Naive thymus-derived CD8-positive, alpha-beta T cell (primary cell): ENCODE results near the gene ZMIZ1. TPM values are rescaled to one million over a fixed set of nuclear protein-coding genes. Genes with fewer than 3 reads are reported as not detected.

Source experiments
- ATAC-seq, 2 donors: fragments of 150-1000 bp; cut with Tn5 transposase in 1 of 2; sonication (Bioruptor Pico), chemical (Tn5 transposase) in 1 of 2; 1 replicate in 1 of 2; 2 replicates in 1 of 2; pipeline ENCODE4 v1.10.0; 2021; ENCODE audit warnings: mild to moderate bottlenecking in 2 of 2, moderate library complexity in 2 of 2
- POLR2A ChIA-PET: fragments of 350-600 bp; sonication (Branson Sonifier 250); formaldehyde crosslinking; loops from one replicate; lab custom pipeline; 2021; ENCODE audit warnings: antibody characterized with exemption; lab: Charles Lee
- DNase-seq, 10 donors: peaks; one replicate each; pipeline versions ENCODE4 v3.0.0 to v3.0.0-alpha.2; 2020 to 2022
- H3K27ac Mint-ChIP-seq, 10 donors: one replicate each; pipeline ENCODE4 v1.8.0; 2020 to 2022; ENCODE audit warnings: mild to moderate bottlenecking in 10 of 10, mixed read lengths in 10 of 10, moderate library complexity in 4 of 10, inconsistent platforms in 1 of 10
- H3K27me3 Mint-ChIP-seq, 5 donors: one replicate each; pipeline ENCODE4 v1.8.0; 2021 to 2022; ENCODE audit warnings: mixed read lengths in 5 of 5
- H3K36me3 Mint-ChIP-seq, 3 donors: one replicate each; pipeline ENCODE4 v1.8.0; 2020 to 2022; ENCODE audit warnings: mixed read lengths in 3 of 3, mild to moderate bottlenecking in 2 of 3, inconsistent platforms in 1 of 3
- H3K4me1 Mint-ChIP-seq, 4 donors: one replicate each; pipeline ENCODE4 v1.8.0; 2021 to 2022; ENCODE audit warnings: mixed read lengths in 4 of 4
- H3K4me3 Mint-ChIP-seq, 10 donors: one replicate each; pipeline ENCODE4 v1.8.0; 2020 to 2022; ENCODE audit warnings: mild to moderate bottlenecking in 10 of 10, mixed read lengths in 10 of 10, moderate library complexity in 6 of 10, inconsistent platforms in 1 of 10
- H3K9me3 Mint-ChIP-seq, 9 donors: one replicate each; pipeline ENCODE4 v1.8.0; 2020 to 2022; ENCODE audit warnings: mixed read lengths in 9 of 9, mild to moderate bottlenecking in 3 of 9, inconsistent platforms in 1 of 9, moderate library complexity in 1 of 9
- polyA plus RNA-seq, 3 donors: library from polyadenylated mRNA; unstranded; fragments of 300-500 nt; fragmentation: Illumina TruSeq; gene quantifications; one replicate each; pipeline ENCODE4 v1.2.3, GENCODE V29; 2021
- total RNA-seq, 8 experiments: library from RNA in 2 of 8; stranded (reverse) in 2 of 8; gene quantifications; one replicate each; pipeline ENCODE4 v1.2.3 and lab custom pipeline; 2021 to 2026

The ZMIZ1 gene
- total and polyA plus RNA-seq, 5 experiments from 2014 or later = 1.4 to 11.6 (median 2.7) TPM

GRCh38 chr10:79235765-79236432, 167.1 kb downstream of the ZMIZ1 start:
- H3K4me1 Mint-ChIP-seq = peaks cover 7 to 24% (median 14%) of the 10 kb centered on the region in 4 donors
- no peaks in the 10 kb centered on the region for H3K9me3 Mint-ChIP-seq
- no peak overlapping the region for H3K4me3 Mint-ChIP-seq
- no peaks in the 10 kb centered on the region for H3K27me3 Mint-ChIP-seq
- peaks cover 0 to 4% (median 0%) of the 10 kb centered on the region in 3 donors for H3K36me3 Mint-ChIP-seq
- H3K27ac Mint-ChIP-seq = peak overlapping the region in 1 of 10 donors; percentile 52
- POLR2A ChIA-PET = no interaction called here
- DNase-seq (no peak), ATAC-seq (no peak)

- H3K4me3 Mint-ChIP-seq = no peak overlapping the region
- H3K4me1 Mint-ChIP-seq = peaks cover 10 to 29% (median 19%) of the 10 kb centered on the region in 4 donors
- DNase-seq (no peak), ATAC-seq (no peak)
- peaks cover 0 to 4% (median 0%) of the 10 kb centered on the region in 5 donors for H3K27me3 Mint-ChIP-seq
- H3K36me3 Mint-ChIP-seq = peaks cover 0 to 4% (median 0%) of the 10 kb centered on the region in 3 donors
- POLR2A ChIA-PET = no interaction called here
- H3K27ac Mint-ChIP-seq = no peak overlapping the region
- H3K9me3 Mint-ChIP-seq = no peaks in the 10 kb centered on the region
These were observed 167.6 kb downstream of the ZMIZ1 start for GRCh38 chr10:79236433-79236765.

- H3K36me3 Mint-ChIP-seq = peaks cover 0 to 4% (median 0%) of the 10 kb centered on the region in 3 donors
These were observed 168.8 kb downstream of the ZMIZ1 start for GRCh38 chr10:79237454-79238157.

GRCh38 chr10:79238158-79238520, 169.4 kb downstream of the ZMIZ1 start:
- Mint-ChIP-seq H3K4me1 (peaks cover 17 to 35% (median 25%) of the 10 kb centered on the region in 4 donors), H3K36me3 (peaks cover 0 to 4% (median 0%) of the 10 kb centered on the region in 3 donors), H3K4me3 (no peak overlapping the region), H3K9me3 (no peaks in the 10 kb centered on the region), H3K27me3 (peaks cover 0 to 7% (median 0%) of the 10 kb centered on the region in 5 donors), H3K27ac (no peak overlapping the region)
- POLR2A ChIA-PET = no interaction called here
- DNase-seq = no peak
- ATAC-seq = no peak

More at GRCh38 chr10:79237454-79238157, 168.8 kb downstream of the ZMIZ1 start:
- DNase-seq (no peak), ATAC-seq (no peak)
- POLR2A ChIA-PET = no interaction called here
- Mint-ChIP-seq H3K27me3 (peaks cover 0 to 7% (median 0%) of the 10 kb centered on the region in 5 donors), H3K4me1 (peaks cover 17 to 35% (median 25%) of the 10 kb centered on the region in 4 donors), H3K4me3 (no peak overlapping the region), H3K27ac (no peak overlapping the region), H3K9me3 (no peaks in the 10 kb centered on the region)

GRCh38 chr10:79238606-79239005, 169.8 kb downstream of the ZMIZ1 start:
- peaks cover 0 to 4% (median 0%) of the 10 kb centered on the region in 3 donors for H3K36me3 Mint-ChIP-seq
- POLR2A ChIA-PET = no interaction called here
- H3K27me3 Mint-ChIP-seq = peaks cover 0 to 7% (median 0%) of the 10 kb centered on the region in 5 donors
- DNase-seq (no peak), ATAC-seq (no peak)
- no peak overlapping the region for H3K27ac Mint-ChIP-seq
- no peaks in the 10 kb centered on the region for H3K9me3 Mint-ChIP-seq
- no peak overlapping the region for H3K4me3 Mint-ChIP-seq
- peaks cover 17 to 35% (median 25%) of the 10 kb centered on the region in 4 donors for H3K4me1 Mint-ChIP-seq

GRCh38 chr10:79239275-79239779, 170.6 kb downstream of the ZMIZ1 start:
- DNase-seq (no peak), ATAC-seq (no peak)
- H3K4me1 Mint-ChIP-seq = peaks cover 17 to 42% (median 32%) of the 10 kb centered on the region in 4 donors
- peaks cover 0 to 7% (median 0%) of the 10 kb centered on the region in 5 donors for H3K27me3 Mint-ChIP-seq
- POLR2A ChIA-PET = no interaction called here
- no peak overlapping the region for H3K4me3 Mint-ChIP-seq
- H3K27ac Mint-ChIP-seq = no peak overlapping the region
- peaks cover 0 to 4% (median 0%) of the 10 kb centered on the region in 3 donors for H3K36me3 Mint-ChIP-seq
- no peaks in the 10 kb centered on the region for H3K9me3 Mint-ChIP-seq

GRCh38 chr10:79239924-79240581, 171.3 kb downstream of the ZMIZ1 start:
- H3K4me1 Mint-ChIP-seq = peaks cover 25 to 49% (median 39%) of the 10 kb centered on the region in 4 donors
- H3K9me3 Mint-ChIP-seq = no peaks in the 10 kb centered on the region
- POLR2A ChIA-PET = no interaction called here
- DNase-seq (no peak), ATAC-seq (no peak)
- peak overlapping the region in 4 of 10 donors; percentile 1 to 74 (median 58) for H3K4me3 Mint-ChIP-seq
- H3K27me3 Mint-ChIP-seq = peaks cover 0 to 7% (median 0%) of the 10 kb centered on the region in 5 donors
- peak overlapping the region in 1 of 10 donors; percentile 51 for H3K27ac Mint-ChIP-seq
- peaks cover 0 to 4% (median 0%) of the 10 kb centered on the region in 3 donors for H3K36me3 Mint-ChIP-seq

- H3K9me3 Mint-ChIP-seq = no peaks in the 10 kb centered on the region
- no peak for ATAC-seq
- POLR2A ChIA-PET = interaction anchor here (3.5 kb wide), 1 partner anchor 105 kb away, joined by 12 read pairs; the partner anchor contains the start of gene PPIF
These were observed 172.8 kb downstream of the ZMIZ1 start for GRCh38 chr10:79241629-79241989.

GRCh38 chr10:79241990-79242619, 173.3 kb downstream of the ZMIZ1 start:
- ATAC-seq = peak; percentile 26
- Mint-ChIP-seq H3K27ac (peak overlapping the region in 5 of 10 donors; percentile 46 to 75 (median 58)), H3K9me3 (no peaks in the 10 kb centered on the region), H3K27me3 (peaks cover 0 to 7% (median 0%) of the 10 kb centered on the region in 5 donors), H3K4me1 (peaks cover 33 to 63% (median 37%) of the 10 kb centered on the region in 4 donors), H3K36me3 (no peaks in the 10 kb centered on the region), H3K4me3 (peak overlapping the region; percentile 56 to 89 (median 78))
- POLR2A ChIA-PET = interaction anchor here (3.5 kb wide), 1 partner anchor 105 kb away, joined by 12 read pairs; the partner anchor contains the start of gene PPIF
- peak in 4 of 10 donors; percentile 10 to 31 (median 18) for DNase-seq

More at GRCh38 chr10:79241629-79241989, 172.8 kb downstream of the ZMIZ1 start:
- Mint-ChIP-seq H3K27ac (peak overlapping the region in 6 of 10 donors; percentile 7 to 75 (median 50)), H3K4me1 (peaks cover 33 to 61% (median 39%) of the 10 kb centered on the region in 4 donors), H3K27me3 (peaks cover 0 to 7% (median 0%) of the 10 kb centered on the region in 5 donors), H3K4me3 (peak overlapping the region; percentile 56 to 89 (median 78)), H3K36me3 (no peaks in the 10 kb centered on the region)
- no peak for DNase-seq

- POLR2A ChIA-PET = interaction anchor here (3.5 kb wide), 1 partner anchor 104 kb away, joined by 12 read pairs; the partner anchor contains the start of gene PPIF
- ATAC-seq = peak; percentile 58 to 60
- no peak overlapping the region for H3K27ac Mint-ChIP-seq
These were observed 173.9 kb downstream of the ZMIZ1 start for GRCh38 chr10:79242620-79243152.

GRCh38 chr10:79243181-79244067, 174.7 kb downstream of the ZMIZ1 start:
- POLR2A ChIA-PET = interaction anchor here (3.5 kb wide), 1 partner anchor 104 kb away, joined by 12 read pairs; the partner anchor contains the start of gene PPIF
- peak; percentile 76 to 79 for ATAC-seq
- H3K36me3 Mint-ChIP-seq = no peaks in the 10 kb centered on the region
- peaks cover 0 to 7% (median 0%) of the 10 kb centered on the region in 5 donors for H3K27me3 Mint-ChIP-seq
- peak overlapping the region in 6 of 10 donors; percentile 34 to 88 (median 74) for H3K27ac Mint-ChIP-seq
- H3K4me1 Mint-ChIP-seq = peaks cover 39 to 72% (median 44%) of the 10 kb centered on the region in 4 donors
- no peaks in the 10 kb centered on the region for H3K9me3 Mint-ChIP-seq
- DNase-seq = peak in 7 of 10 donors; percentile 16 to 51 (median 30)
- H3K4me3 Mint-ChIP-seq = peak overlapping the region; percentile 69 to 88 (median 80)

More at GRCh38 chr10:79242620-79243152, 173.9 kb downstream of the ZMIZ1 start:
- no peaks in the 10 kb centered on the region for H3K9me3 Mint-ChIP-seq
- H3K36me3 Mint-ChIP-seq = no peaks in the 10 kb centered on the region
- peaks cover 0 to 7% (median 0%) of the 10 kb centered on the region in 5 donors for H3K27me3 Mint-ChIP-seq
- peak overlapping the region in 8 of 10 donors; percentile 22 to 79 (median 64) for H3K4me3 Mint-ChIP-seq
- peaks cover 33 to 64% (median 37%) of the 10 kb centered on the region in 4 donors for H3K4me1 Mint-ChIP-seq
- DNase-seq = peak in 9 of 10 donors; percentile 10 to 70 (median 29)
